Uterus (tissue), 2 donors: ENCODE measurements around the gene LRRC3B.

ENCODE experiments used
- CTCF ChIP-seq, 4 experiments: fragments of 200-600 bp in 2 of 4; fragments of 450-650 bp in 2 of 4; sonication (generic) in 2 of 4; IDR thresholded peaks; one replicate each; pipeline ENCODE4 v1.5.1; 2016 to 2019; ENCODE audit warnings: antibody characterized with exemption in 4 of 4, mild to moderate bottlenecking in 2 of 4, moderate library complexity in 1 of 4
- POLR2A ChIP-seq, 2 donors: fragments of 450-650 bp; IDR thresholded peaks; one replicate each; pipeline ENCODE4 v1.6.1; 2016; ENCODE audit warnings: antibody characterized with exemption in 2 of 2, mild to moderate bottlenecking in 1 of 2, moderate library complexity in 1 of 2

- TF ChIP-seq POLR2A (IDR thresholded peaks at IDR 0.05) (no peak), CTCF (IDR thresholded peaks at IDR 0.05) (no peak)
Observed at GRCh38 chr3:26639339-26639738, 16.8 kb downstream of the LRRC3B start.
